Measurements from ENCODE around the gene NPFFR1. TPM values are rescaled to one million over a fixed set of nuclear protein-coding genes. Genes with fewer than 3 reads are reported as not detected.

Gene NPFFR1
- total RNA-seq, 1 donor from 2014 or later: not detected

GRCh38 chr10:70266701-70267100, 17.1 kb downstream of the NPFFR1 start:
- H3K4me1 ChIP-seq: no peaks in the 10 kb centered on the region

GRCh38 chr10:70266056-70266455, 17.7 kb downstream of the NPFFR1 start:
- Histone ChIP-seq H3F3A (ENCODE audit: low read depth) (no peaks in the 10 kb centered on the region), H3K9me3 (ENCODE audit: low read depth) (no peaks in the 10 kb centered on the region), H3K79me2 (ENCODE audit: low read depth) (no peaks in the 10 kb centered on the region), H3K4me2 (no peak overlapping the region), H3K27me3 (no peaks in the 10 kb centered on the region), H3K9ac (no peak overlapping the region), H3K4me3 (no peak overlapping the region), H2AFZ (replicated peaks) (no peak overlapping the region), H3K27ac (no peak overlapping the region), H4K20me1 (ENCODE audit: low read depth) (no peaks in the 10 kb centered on the region), H3K4me1 (no peaks in the 10 kb centered on the region), H3K36me3 (no peaks in the 10 kb centered on the region)
- H3K9me3 Mint-ChIP-seq: no peaks in the 10 kb centered on the region
- H3K4me1 Mint-ChIP-seq: no peaks in the 10 kb centered on the region
- TF ChIP-seq CTCF (IDR thresholded peaks at IDR 0.05) (no peak), EZH2phosphoT487 (IDR thresholded peaks at IDR 0.05) (no peak), EZH2 (IDR thresholded peaks at IDR 0.05) (no peak)
- DNase-seq (ENCODE audit: low spot score): no peak
- H3K36me3 Mint-ChIP-seq: no peaks in the 10 kb centered on the region
- peaks cover 8% of the 10 kb centered on the region for H3K27me3 Mint-ChIP-seq (ENCODE audit: insufficient read depth, low read depth)
- no peak overlapping the region for H3K4me3 Mint-ChIP-seq
- H3K27ac Mint-ChIP-seq: no peak overlapping the region

More at GRCh38 chr10:70266701-70267100, 17.1 kb downstream of the NPFFR1 start:
- TF ChIP-seq EZH2phosphoT487 (IDR thresholded peaks at IDR 0.05): no peak
- TF ChIP-seq CTCF (IDR thresholded peaks at IDR 0.05): no peak
- no peaks in the 10 kb centered on the region for H3K9me3 ChIP-seq (ENCODE audit: low read depth)
- H3F3A ChIP-seq (ENCODE audit: low read depth): no peaks in the 10 kb centered on the region
- no peak overlapping the region for H3K27ac Mint-ChIP-seq
- no peaks in the 10 kb centered on the region for H3K36me3 ChIP-seq
- H4K20me1 ChIP-seq (ENCODE audit: low read depth): no peaks in the 10 kb centered on the region
- H3K27me3 Mint-ChIP-seq (ENCODE audit: insufficient read depth, low read depth): peaks cover 10% of the 10 kb centered on the region
- no peaks in the 10 kb centered on the region for H3K36me3 Mint-ChIP-seq
- no peak overlapping the region for H3K4me2 ChIP-seq
- H3K27ac ChIP-seq: no peak overlapping the region
- H3K9me3 Mint-ChIP-seq: no peaks in the 10 kb centered on the region
- no peak for DNase-seq (ENCODE audit: low spot score)
- H3K4me1 Mint-ChIP-seq: no peaks in the 10 kb centered on the region
- H2AFZ ChIP-seq (replicated peaks): no peak overlapping the region
- no peak overlapping the region for H3K9ac ChIP-seq
- no peaks in the 10 kb centered on the region for H3K79me2 ChIP-seq (ENCODE audit: low read depth)
- no peak overlapping the region for H3K4me3 ChIP-seq
- H3K27me3 ChIP-seq: no peaks in the 10 kb centered on the region
- no peak overlapping the region for H3K4me3 Mint-ChIP-seq

- Mint-ChIP-seq H3K4me3 (no peak overlapping the region), H3K27ac (no peak overlapping the region), H3K36me3 (no peaks in the 10 kb centered on the region), H3K4me1 (no peaks in the 10 kb centered on the region), H3K9me3 (no peaks in the 10 kb centered on the region), H3K27me3 (ENCODE audit: insufficient read depth, low read depth) (peaks cover 8% of the 10 kb centered on the region)
- Histone ChIP-seq H3K27ac (no peak overlapping the region), H3K27me3 (no peaks in the 10 kb centered on the region), H3K79me2 (ENCODE audit: low read depth) (no peaks in the 10 kb centered on the region), H2AFZ (replicated peaks) (no peak overlapping the region), H3K4me3 (no peak overlapping the region), H3F3A (ENCODE audit: low read depth) (no peaks in the 10 kb centered on the region), H4K20me1 (ENCODE audit: low read depth) (no peaks in the 10 kb centered on the region), H3K9me3 (ENCODE audit: low read depth) (no peaks in the 10 kb centered on the region), H3K4me1 (no peaks in the 10 kb centered on the region), H3K4me2 (no peak overlapping the region), H3K36me3 (no peaks in the 10 kb centered on the region), H3K9ac (no peak overlapping the region)
- TF ChIP-seq EZH2phosphoT487 (IDR thresholded peaks at IDR 0.05) (no peak), CTCF (IDR thresholded peaks at IDR 0.05) (peak; percentile 59)
- DNase-seq (ENCODE audit: low spot score): peak; percentile 74
These were observed 18.6 kb downstream of the NPFFR1 start for GRCh38 chr10:70265032-70265689.

All from neural progenitor cell (in vitro differentiated cells).